Body of pancreas (tissue), 4 donors: ENCODE measurements around the gene SART1.

Source experiments
- POLR2A ChIP-seq, 3 donors: fragments of 450-650 bp; IDR thresholded peaks; one replicate each; pipeline ENCODE4 v1.6.1; 2016; ENCODE audit warnings: antibody characterized with exemption in 3 of 3, mild to moderate bottlenecking in 2 of 3
- TF ChIP-seq, protein P1 (sequence below), 7 experiments: fragments of 450-650 bp in 4 of 7; fragments of 200-600 bp in 3 of 7; sonication (generic) in 3 of 7; IDR thresholded peaks; one replicate each; pipeline ENCODE4 v1.5.1; 2016 to 2019; ENCODE audit warnings: antibody characterized with exemption in 7 of 7

- TF ChIP-seq, protein P1, sequence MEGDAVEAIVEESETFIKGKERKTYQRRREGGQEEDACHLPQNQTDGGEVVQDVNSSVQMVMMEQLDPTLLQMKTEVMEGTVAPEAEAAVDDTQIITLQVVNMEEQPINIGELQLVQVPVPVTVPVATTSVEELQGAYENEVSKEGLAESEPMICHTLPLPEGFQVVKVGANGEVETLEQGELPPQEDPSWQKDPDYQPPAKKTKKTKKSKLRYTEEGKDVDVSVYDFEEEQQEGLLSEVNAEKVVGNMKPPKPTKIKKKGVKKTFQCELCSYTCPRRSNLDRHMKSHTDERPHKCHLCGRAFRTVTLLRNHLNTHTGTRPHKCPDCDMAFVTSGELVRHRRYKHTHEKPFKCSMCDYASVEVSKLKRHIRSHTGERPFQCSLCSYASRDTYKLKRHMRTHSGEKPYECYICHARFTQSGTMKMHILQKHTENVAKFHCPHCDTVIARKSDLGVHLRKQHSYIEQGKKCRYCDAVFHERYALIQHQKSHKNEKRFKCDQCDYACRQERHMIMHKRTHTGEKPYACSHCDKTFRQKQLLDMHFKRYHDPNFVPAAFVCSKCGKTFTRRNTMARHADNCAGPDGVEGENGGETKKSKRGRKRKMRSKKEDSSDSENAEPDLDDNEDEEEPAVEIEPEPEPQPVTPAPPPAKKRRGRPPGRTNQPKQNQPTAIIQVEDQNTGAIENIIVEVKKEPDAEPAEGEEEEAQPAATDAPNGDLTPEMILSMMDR (IDR thresholded peaks at IDR 0.05), result no peak
- TF ChIP-seq POLR2A (IDR thresholded peaks at IDR 0.05), result no peak
Measured at GRCh38 chr11:66008095-66008467, 46.5 kb downstream of the SART1 start.
